Stimulated activated CD4-positive, alpha-beta T cell treated with anti-CD3 and anti-CD28 coated beads, TNF-alpha, amount 100 ng/mL, for 1 hour (primary cell): ENCODE measurements around the gene MVP.

ENCODE experiments used
- DNase-seq, 3 donors: peaks; one replicate each; pipeline ENCODE4 v3.0.0-alpha.2; 2020; ENCODE audit warnings: low read depth in 3 of 3, low spot score in 1 of 3

Gene MVP

GRCh38 chr16:29804020-29804419 is 16.2 kb upstream of the MVP start:
- DNase-seq = no peak

- no peak for DNase-seq
Observed at GRCh38 chr16:29804455-29805231, 15.6 kb upstream of the MVP start.

DNA sequence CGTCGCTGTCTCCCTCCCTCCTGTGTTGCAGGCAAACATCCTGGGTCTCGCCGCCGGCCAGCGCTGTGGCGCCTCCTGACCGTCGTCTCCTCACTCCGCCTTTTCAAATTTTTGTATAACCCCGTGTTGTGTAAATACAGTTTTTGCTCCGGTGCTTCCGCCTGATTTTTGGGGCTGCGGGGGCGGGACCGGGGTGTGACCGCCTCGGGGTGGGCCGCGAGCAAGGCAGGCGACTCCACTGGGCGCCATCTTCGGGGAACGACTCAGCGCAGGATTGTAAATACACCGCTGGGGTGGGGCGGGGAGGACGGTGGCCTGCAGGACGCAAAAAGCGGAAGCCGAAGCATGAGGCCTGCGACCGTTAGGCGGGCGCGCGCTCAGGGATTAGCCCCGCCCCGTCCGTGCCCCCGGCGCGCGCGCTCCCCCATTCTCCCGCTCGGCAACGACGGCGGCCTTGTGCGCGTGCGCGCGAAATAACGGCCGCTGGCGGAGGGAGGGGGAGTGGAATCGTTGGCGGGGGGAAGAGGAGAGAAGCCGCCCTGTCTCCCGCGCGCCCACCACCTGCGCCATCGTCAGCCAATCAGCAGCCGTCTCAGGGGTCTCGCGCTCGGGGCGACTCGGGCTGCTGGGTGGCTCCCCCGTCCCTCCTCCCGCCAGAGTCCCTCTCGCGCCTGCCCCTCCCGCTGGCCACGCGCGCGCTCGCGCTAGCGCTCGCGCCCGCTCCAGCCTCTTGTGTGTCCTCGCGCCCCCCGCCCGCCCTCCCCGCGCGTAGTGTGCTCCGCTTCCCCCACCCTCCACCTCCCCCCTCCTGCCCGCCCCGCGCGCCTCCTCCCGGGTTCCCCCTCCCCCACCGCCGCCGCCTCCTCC is 14.8 kb upstream of the MVP start:
- peak; percentile 93 to 96 (median 96) for DNase-seq

- DNase-seq = peak in 1 of 3 donors; percentile 73
Observed at GRCh38 chr16:29806099-29806579, 14.1 kb upstream of the MVP start, which contains the start of gene MAZ. Gene MAZ, plus strand, starts transcription at chr16:29806529. Its CDS starts 173 bp downstream, at chr16:29806702.

DNA sequence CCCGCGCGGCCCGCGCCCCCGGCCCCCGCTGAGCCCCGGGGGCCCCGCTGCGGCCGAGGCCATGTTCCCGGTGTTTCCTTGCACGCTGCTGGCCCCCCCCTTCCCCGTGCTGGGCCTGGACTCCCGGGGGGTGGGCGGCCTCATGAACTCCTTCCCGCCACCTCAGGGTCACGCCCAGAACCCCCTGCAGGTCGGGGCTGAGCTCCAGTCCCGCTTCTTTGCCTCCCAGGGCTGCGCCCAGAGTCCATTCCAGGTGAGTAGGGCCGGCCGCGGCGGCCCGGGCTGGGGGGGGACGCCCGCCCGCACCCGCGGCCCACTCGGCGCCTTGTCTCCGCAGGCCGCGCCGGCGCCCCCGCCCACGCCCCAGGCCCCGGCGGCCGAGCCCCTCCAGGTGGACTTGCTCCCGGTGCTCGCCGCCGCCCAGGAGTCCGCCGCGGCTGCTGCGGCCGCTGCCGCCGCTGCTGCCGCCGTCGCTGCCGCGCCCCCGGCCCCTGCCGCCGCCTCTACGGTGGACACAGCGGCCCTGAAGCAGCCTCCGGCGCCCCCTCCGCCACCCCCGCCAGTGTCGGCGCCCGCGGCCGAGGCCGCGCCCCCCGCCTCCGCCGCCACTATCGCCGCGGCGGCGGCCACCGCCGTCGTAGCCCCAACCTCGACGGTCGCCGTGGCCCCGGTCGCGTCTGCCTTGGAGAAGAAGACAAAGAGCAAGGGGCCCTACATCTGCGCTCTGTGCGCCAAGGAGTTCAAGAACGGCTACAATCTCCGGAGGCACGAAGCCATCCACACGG is 13.4 kb upstream of the MVP start:
- no peak for DNase-seq

- peak; percentile 68 to 76 (median 70) for DNase-seq
Observed at GRCh38 chr16:29807426-29808218, 12.6 kb upstream of the MVP start.

DNA sequence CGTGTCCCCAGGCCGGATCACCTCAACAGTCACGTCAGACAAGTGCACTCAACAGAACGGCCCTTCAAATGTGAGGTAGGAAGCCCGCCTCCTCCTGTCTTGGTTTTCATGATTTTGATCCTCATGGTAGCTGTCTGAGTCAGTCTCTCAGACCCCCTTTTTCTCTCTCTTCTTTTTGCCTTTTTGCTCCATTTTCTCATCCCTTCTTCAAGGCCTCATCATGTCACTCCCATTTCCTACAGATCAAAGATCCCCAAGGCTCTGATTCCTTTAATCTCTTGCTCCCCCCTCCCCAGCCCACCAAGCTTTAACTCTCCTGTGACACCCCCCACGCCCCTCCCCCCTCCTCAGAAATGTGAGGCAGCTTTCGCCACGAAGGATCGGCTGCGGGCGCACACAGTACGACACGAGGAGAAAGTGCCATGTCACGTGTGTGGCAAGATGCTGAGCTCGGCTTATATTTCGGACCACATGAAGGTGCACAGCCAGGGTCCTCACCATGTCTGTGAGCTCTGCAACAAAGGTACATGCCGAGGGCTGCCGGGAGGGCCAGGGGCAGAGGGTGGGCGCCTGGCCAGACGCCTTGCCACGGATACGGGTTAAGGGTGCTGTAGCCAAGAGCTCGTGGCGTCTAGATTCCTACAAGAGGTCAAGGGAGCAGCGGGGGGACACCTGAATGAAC is 11.9 kb upstream of the MVP start:
- no peak for DNase-seq

DNA sequence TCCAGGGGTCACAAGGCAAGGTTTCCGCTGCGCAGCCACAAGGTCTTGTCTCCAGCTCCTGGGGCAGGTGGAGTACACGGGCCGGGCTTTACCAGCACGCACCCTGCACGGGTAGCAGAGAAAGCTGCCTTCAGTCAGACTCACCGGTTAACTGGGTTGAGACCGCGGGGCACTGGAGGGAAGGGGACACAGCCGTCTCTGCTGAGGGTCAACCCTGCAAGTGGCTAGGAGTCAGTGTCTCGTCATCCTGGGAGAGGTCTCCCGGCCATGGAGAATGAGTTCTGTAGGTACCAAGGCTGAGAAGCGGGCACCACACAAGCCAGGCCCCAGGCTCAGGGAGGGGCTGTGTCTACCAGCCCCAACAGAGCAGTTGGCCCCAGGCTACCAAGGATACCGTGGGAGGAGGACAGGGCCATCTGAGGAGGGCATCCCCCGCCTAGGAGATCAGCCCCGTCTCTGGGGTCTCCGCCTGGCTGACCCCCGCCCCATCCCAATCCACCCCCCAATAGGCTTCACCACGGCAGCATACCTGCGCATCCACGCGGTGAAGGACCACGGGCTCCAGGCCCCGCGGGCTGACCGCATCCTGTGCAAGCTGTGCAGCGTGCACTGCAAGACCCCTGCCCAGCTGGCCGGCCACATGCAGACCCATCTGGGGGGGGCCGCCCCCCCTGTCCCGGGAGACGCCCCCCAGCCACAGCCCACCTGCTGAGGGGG is 11.1 kb upstream of the MVP start:
- DNase-seq = no peak

GRCh38 chr16:29809850-29810698 is 10.2 kb upstream of the MVP start:
- DNase-seq = no peak

GRCh38 chr16:29810699-29811169 is 9.5 kb upstream of the MVP start:
- DNase-seq = no peak

DNA sequence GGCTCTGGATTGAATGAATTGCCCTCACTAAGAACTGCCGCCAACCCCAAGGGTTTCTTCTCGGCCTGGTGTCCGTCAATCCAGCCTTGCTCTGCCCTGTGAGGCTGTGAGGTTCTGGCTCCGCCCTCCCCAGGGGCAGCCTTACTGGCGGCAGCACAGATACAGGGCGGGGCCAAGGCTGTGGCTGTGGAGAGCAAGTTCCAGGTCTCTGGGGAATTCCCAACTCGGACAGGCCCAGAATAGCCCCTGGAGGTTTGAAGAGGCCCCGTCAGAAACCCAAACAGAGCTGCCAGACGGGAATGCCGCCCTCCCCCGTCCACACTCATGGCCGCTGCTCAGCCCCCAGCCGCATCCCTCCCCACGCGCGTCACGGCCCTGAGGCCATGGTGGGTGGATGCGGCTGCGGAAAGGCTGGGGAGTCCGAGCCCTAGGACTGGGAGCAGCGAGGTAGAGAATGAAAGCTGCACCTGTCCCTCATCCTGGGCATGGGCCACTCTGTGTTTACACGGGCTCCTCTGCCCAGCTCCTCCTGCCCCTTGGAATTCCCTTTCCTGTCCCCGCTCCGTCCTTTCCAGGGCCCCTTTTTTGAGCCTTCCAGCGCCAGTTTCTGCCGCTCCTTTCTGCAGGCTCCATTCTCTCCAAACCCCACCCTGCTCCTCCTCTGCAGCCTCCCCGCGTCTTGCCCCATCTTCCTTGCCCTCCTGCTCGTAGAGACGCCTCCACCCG is 8.9 kb upstream of the MVP start:
- no peak for DNase-seq

GRCh38 chr16:29811896-29812665 is 8.2 kb upstream of the MVP start, which contains the start of gene PRRT2:
Gene PRRT2, plus strand, starts transcription at chr16:29812193. Its CDS starts 862 bp downstream, at chr16:29813055.
- DNase-seq = no peak

- DNase-seq = no peak
Observed at GRCh38 chr16:29812754-29813643, 7.3 kb upstream of the MVP start.

- DNase-seq = no peak
Observed at GRCh38 chr16:29813644-29814562, 6.4 kb upstream of the MVP start.

DNA sequence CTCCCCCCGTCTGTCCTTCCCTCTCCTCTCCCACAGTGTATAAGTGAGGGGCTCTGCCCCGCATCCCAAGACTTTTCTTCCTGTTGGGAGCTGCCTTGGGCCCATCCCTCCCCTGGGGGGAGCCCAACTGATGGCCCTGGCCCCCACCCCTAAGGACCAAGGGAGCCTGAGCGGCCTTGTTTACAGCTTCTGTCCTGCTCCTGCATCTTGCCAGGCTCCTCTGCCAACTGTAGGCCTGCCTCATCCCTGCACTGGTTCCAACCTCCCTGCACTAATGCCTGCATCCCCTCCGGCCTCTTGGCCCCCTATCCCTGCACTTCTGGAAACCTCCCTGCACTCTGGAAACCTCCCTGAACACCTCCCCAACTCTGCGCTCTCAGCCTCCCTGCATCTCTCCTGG is 5.7 kb upstream of the MVP start:
- DNase-seq = no peak
